HG03342 (cell line): ENCODE results near the gene DNAJB6.
"Not testable (repeated sequence)": the region's sequence is repeated elsewhere in the genome, so short reads cannot be mapped to it uniquely, and the experiment has no call there.

ENCODE experiments used
- ATAC-seq: cut with Tn5 transposase; IDR thresholded peaks from one replicate; pipeline ENCODE4 v1.9.1; 2021; ENCODE audit warnings: mild to moderate bottlenecking, moderate library complexity; ENCODE audit not compliant: unreplicated experiment

Gene DNAJB6

DNA sequence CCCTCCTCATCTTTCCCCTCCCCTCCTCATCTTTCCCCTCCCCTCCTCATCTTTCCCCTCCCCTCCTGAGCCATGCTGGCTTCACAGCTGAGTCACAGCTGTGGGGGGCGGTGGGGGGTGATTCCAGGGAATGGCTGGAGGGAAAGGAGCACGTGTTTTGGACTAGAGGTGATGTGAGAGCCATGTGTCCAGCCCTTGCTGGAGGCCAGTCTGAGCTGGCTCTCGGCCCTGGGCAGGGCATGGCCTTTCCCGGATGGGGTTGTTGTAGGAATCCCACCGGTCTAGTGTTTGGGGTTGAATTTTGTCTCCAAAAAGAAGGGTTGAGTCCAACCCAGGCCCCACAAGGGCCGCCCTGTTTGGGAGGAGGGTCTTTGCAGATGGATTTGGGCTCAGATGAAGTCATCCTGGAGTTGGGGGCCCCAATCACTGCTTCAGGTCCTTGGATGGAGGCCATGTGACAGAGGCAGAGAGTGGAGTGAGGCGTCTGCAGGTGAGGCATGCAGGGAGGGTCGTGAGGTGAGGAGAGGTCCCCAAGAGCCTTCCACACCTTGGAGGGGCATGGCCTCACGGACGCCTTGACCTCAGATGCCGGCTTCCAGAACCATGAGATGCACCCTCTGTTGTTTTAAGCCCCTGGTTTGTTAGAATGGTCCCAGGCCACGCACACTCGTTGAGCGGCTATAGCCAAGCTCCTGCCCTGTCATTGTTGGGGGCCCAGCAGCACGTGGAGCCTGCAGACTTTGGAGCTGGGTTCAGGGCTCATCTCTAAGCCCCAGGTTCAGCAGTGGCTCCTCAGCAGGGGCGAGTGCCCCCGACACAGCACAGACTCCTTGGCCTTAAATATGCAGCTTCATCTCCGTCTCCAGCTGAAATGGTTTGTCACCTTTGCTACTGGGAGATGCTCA is 101.6 kb downstream of the DNAJB6 start:
- no peak for ATAC-seq

DNA sequence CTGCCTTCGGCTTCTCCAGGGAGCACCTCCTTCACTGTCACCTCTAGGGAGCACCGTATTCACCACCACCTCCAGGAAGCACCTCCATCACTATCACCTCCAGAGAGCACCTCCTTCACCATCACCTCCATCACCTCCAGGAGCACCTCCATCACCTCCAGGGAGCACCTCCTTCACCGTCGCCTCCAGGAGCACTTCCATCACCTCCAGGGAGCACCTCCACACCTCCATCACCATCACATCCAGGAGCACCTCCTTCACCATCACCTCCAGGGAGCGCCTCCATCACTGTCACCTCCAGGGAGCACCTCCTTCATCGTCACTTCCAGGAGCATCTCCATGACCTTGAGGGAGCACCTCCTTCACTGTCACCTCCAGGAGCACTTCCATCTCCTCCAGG is 102.3 kb downstream of the DNAJB6 start:
- ATAC-seq = no peak

DNA sequence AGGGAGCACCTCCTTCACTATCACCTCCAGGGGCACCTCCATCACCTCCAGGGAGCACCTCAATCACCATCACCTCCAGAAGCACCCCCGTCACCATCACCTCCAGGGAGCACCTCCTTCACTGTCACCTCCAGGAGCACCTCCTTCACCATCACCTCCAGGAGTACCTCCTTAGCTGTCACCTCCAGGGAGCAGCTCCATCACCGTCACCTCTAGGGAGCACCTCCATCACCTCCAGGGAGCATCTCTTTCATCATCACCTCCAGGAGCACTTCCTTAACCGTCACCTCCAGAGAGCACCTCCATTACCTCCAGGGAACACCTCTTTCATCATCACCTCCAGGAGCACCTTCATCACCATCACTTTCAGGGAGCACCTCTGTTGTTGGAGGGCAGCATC is 103.0 kb downstream of the DNAJB6 start:
- ATAC-seq = no peak

DNA sequence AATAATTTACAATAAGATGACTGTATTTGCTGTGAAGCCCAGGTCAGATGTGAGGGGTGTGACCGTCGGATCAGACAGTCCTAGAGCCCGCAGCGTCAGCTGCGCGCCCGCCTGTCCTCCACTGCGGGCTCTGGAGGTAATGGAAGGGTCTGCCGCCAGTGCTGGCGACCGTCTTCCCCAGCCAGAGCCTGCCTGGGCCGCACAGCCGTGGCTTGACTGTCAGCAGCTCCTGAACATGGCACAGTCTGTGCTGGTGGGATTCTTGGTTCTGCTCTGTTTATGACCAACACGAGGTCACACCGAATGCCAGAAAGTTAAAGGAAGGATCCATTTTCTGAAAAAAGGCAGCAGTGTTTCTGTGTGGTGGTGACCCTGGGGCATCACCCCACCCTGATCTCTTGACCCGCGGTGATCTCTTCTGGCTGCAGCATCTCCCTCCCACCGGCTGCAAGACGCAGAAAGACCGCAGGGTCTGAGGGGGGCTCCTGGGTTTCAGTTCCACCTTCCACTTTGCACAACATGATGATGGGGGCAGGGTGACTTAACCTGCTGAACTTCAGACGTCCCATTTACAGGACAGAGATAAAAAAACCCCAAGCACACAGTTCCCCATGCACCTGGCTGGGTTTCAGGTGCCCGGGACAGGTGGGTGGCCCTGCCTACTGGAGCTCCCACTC is 103.7 kb downstream of the DNAJB6 start:
- ATAC-seq = no peak

DNA sequence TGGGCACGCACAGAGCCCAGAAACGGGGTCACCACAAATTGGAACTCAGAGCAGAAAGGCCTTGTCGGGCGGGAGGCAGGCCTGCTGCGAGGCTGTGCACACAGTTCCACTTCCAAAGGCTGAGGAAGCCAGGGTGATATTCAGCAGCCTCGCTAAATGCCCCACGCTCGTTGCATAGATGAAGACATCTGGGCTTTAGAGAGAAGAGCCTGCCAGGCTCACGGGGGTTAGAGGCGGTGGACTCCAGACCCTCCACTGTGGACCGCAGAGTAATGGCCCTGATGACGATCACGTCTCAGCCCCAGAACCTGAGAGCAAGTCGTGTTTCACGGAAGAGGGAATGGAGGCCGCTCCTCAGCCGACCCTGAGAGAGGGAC is 104.2 kb downstream of the DNAJB6 start:
- no peak for ATAC-seq

DNA sequence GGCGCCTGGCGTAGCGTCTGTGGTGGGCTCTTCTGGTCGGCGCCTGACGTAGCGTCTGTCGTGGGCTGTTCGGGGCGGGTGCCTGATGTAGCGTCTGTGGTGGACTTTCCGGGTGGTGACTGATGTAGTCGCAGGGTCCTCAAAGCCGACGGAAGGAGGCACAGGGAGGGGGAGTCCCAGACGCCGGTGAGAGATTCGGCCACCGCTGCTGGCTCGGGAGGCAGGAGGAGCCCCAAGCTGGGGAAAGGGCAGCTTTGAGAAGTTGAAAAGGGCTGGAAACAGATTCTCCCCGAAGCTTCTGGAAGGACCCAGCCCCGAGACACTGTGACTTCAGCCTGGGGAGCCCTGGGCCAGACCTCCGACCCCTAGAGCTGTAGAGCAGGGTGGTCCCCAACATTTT is 105.7 kb downstream of the DNAJB6 start:
- ATAC-seq = no peak

DNA sequence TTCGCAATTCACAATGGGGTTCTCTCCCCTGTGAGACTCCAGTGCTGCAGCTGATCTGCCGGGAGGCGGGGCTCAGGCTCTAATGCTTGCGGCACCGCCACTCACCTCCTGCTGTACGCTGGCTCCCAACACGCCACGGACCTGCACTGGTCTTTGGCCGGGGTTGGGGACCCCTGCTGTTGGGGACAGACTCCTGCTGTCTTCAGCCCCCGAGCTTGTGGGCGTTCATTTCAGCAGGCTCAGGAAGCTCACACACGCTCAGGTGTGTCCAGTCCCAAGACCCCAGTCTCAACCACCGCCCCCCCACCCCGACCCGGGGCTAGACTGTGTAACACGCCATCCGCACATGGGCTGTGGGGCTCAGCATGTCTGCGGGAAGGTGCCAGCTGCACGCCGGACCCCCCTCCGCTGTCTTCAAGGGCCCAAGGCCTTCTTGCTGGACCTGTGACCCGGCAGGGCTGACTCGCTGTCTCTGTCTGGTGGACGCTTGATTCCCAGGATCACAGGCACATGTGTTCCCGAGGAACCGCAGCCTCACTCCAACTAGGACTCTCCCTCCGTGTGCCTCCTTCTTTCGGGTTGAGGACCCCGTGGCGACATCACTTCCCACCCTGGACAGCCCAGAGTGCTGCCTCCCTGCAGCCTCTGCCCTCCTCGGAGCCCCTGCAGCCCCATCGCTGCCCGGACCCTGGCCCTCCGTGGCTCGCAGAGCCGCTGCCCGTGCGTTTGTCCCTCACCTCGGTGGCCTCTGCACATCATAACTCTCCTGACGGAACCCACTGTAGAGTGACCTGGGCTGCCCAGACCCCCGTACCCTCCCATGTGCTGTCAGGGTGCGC is 106.4 kb downstream of the DNAJB6 start:
- ATAC-seq = no peak

DNA sequence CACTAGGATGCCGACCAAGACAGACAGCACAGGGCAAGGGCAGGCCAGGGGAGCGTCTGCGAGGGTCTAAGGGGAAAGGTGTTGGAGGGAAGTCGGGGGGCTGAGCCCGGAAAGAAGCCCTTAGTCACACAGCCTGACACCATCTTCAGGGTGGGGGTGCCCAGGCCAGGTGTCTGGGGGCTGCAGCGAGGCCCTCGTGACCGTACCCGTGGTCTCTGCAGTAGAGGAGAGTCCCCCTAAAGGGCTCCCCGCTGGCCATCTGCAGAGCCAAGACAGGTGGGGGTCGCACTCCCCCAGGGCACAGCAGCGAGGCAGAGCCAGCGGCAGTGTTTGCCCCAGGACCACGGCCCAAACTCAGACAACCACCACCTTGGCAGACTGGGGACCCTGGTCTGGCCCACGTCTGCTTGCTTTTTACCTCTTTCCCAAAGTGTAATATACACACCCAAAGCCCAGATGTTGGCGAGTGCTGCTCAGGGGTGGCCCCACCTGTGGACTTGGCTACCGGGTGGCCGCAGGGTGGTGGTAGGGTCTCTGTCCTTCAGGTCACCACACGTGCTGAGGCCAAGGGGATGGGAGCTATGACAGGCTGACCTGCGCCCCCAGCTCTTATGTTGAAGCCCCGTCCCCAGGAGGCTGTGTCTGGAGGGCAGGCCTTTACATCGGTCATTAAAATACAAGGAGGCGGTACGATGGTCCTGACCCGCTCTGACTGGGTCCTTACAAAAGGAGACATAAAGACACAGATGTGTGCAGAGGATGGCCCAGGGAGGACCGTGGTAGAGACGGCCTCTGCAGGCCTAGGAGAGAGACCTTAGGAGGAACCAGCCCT is 107.4 kb downstream of the DNAJB6 start:
- ATAC-seq = no peak

DNA sequence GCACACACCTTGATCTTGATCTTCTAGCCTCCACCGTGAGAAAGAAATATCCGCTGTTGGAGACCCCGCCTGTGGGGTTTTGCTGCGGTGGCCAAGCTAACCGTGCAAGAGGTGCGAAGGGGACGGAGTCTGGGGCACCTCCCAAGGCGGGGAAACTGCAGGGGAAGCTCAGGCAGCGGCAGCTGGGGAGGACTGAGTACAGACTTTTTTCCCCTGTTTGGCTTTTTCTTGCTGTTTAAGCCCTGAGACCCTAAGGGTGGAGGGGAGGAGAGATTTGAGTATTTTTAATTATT is 108.0 kb downstream of the DNAJB6 start:
- ATAC-seq = no peak

DNA sequence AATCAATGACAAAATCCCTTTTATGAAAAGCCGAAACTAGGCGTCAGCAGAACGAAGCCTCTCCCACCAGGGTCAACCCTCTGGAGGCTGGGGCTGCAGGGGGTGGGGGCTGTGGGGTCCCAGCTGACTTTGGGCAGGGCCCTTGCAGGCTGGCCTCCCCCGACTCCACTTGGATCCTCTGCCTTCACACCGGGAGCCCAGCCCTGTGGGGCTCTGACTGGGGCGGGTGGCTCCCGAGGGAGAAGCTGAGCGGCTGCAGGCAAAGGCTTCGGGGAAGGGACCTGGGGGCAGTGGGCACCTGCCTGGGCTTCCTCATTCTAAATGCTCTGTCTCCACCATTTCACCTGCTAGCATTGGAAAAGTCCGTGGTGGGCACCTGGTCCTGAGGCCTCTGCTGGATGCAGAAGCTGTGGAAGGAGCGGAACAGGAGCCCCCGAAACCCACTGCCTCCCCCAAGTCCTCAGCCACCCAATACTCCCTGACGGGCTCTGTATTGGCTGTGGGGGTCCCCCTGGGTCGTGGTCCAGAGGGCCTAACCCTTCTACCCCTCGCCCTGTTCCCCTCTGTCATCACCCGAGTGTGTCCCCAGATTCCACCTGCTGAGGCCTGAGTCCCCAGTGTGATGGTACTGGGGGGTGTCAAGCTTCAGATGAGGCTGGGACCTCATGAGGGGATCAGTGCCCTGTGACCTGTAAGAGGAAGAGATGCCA is 108.6 kb downstream of the DNAJB6 start:
- no peak for ATAC-seq

DNA sequence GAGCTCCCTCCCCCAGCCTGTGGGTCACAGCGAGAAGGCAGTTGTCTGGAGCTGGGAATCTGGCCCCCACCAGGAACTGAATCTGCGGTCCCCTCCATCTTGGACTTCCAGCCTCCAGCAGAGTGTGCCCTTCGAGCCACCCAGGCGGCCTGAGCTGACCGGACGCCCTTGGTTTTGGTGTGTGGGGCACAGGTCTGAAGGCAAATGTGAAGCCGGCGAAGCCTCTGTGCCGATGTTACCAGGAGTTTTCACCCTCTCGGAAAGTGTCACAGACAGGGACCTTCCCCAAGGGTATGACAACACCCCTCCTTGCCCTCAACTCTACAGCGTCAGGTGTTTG is 109.1 kb downstream of the DNAJB6 start:
- no peak for ATAC-seq

DNA sequence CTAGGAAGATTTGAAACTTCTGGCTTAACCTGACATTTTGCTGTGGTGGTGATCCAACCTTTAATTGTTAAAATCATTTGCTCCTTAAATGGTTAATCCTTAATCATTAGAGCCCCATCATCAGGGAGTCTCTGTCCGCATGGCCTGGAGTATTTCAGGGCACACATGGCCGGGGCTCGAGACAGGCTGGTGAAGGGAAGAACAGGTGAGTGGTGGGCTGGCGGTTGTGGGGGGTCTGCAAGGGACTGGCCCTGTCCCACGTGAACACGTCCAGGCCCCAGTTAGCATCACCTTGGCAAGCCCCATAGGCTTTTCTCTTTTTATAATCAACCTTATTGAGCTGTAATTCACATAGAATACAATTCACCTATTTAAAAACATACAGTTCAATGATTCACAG is 109.5 kb downstream of the DNAJB6 start:
- ATAC-seq = no peak

DNA sequence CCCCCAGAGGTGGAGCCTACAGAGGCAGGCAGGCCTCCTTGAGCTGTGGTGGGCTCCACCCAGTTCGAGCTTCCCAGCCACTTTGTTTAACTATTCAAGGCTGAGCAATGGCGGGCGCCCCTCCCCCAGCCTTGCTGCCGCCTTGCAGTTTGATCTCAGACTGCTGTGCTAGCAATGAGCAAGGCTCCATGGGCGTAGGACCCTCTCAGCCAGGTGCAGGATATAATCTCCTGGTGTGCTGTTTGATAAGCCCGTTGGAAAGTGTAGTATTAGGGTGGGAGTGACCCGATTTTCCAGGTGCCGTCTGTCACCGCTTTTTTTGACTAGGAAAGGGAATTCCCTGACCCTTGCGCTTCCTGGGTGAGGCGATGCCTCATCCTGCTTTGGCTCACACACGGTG is 117.2 kb downstream of the DNAJB6 start:
- ATAC-seq = not testable (repeated sequence)

DNA sequence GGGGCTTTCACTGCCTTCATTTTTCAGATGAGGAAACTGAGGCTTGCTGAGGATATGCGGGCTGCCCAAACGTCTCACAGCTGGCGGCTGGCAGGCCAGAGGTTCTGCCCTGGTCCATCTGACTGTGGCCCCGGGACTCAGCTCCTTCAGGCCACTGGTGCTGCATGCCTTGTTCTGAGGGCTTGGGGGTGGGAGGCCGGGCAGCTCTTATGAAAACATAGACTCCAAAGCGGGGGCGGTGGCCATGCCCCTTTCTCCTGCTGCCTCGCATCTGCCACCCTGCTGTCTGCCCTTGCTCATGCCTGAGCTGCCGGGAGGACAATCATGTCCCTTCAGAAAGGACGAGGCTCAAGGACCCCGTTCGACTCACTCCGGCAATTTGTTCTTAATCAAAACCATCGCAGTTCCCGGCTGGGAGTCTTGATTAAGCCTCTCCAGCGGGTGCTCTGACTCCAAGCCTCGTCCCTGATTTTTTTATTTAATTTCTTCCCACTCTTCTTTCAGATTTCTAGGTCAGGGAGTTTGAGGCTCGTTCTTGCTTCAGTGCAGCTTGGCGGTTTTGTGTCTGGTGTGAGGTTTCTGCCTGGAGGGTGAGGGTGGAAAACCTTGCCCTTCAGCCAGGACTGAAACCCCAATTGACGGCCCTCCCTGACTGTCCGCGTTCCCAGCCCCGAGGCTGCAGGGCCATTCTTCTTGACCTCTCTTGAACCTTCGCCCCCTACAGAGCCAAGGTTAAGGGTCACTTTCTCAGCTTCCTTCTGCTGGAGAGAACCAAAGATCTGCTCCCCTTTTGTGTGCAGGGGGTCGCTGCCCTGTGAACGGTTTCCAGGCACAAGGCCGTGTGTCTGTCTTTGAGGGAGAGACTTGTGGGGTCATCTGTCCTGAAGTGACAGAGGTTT is 120.8 kb downstream of the DNAJB6 start:
- ATAC-seq = no peak

DNA sequence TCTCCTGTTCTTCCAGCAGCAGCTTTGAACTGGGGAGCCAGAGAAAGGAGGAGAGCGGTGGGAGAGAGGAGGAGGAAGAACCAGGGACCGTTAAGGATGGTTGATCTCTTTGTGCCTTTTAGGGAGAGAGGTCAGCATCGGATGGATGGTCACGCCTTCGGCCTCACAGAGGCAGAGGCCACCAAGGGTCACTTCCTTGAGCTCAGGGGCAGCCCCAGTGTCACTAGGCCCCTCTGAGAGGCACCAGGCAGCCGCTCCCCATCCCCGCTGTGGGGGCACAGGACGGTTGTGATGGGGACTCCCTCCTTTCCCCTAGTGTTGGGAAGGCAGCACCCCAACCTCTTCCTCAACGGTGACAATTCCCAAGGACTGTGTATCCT is 121.4 kb downstream of the DNAJB6 start:
- ATAC-seq = no peak

DNA sequence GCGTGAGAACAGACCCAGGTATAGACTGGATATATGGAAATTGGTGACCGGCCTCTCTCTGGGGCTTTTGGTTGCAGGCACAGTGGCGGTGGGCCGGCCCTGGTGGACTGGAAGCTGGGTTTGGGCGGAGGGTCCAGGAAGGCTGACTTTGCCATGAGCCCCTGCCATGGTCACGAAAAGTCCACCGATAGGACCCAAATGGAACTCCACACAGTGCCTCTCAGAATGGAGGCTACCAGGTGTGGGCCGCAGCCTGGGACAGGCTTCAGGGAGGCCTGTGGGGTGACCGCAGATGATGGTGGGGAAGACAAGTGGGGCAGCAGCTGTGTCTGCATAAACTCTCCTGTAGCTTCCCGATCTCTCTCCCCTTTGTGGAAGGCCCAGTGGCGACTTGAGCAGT is 123.2 kb downstream of the DNAJB6 start:
- ATAC-seq = no peak

DNA sequence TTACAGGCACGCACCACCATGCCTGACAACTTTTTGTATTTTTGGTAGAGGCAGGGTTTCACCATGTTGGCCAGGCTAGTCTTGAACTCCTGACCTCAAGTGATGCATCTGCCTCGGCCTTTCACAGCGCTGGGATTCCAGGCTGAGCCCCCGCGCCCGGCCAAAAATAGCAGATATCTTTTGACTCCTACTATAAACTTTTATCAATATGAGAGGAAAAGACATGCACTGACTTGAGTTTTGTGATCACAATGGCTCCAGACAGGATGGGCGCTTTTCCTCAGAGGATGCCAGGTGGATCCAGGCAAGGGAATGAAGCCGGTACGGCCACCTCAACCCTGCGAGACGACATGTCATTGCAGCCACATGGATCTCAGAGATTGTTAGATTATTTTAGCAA is 123.9 kb downstream of the DNAJB6 start:
- ATAC-seq = no peak

DNA sequence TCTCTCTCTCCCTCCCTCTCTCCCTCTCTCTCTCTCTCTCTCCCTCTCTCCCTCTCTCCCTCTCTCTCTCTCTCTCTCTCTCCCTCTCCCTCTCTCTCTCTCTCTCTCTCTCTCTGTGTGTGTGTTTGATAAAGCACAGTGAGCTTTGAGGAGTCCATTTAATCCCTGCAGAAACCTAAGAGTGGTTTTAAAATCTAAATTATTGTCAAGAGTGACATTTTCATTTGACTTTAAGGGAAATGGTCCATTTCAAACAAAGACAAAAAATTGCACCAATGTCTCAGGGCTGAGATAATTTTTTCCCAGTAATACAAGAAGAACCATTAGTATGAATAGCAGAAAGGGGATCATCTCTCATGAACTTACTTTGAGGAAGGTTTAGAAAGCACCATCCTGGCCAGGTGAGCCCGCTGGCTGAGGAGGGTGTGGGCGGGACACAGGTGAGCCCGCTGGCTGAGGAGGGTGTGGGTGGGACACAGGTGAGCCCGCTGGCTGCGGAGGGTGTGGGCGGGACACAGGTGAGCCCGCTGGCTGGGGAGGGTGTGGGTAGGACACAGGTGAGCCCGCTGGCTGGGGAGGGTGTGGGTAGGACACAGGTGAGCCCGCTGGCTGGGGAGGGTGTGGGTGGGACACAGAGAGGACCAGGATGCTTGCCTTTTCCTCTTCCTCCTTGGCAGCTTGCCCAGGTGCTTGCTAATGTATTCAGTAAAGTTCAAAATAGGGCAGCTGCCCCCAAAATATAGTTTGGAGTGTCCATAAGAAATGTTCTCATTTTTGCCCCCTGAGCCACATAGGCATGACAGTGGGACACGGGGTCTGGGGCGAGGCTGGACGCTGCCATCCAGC is 125.0 kb downstream of the DNAJB6 start:
- no peak for ATAC-seq

DNA sequence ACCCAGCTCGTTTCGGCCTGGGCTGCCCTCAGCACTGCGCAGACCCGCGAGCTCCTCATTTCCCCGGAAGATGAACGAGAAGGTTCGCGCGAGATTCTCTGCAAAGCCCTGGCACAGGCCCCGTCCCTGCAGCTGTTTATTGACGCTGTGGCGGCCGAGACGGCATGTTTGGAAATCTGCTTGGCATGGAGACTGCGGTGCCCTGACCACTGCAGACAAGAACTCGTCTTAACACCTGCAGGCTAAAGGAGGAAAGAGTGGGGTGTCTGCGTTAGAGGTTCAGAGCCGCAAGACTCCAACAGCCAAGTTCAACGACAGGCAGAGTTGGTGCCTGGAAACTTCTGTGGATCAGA is 125.6 kb downstream of the DNAJB6 start:
- ATAC-seq = no peak
